IPS DF 19.7 (cell line): ENCODE measurements around the gene CACNA1H.
"Not testable (repeated sequence)": the region's sequence is repeated elsewhere in the genome, so short reads cannot be mapped to it uniquely, and the experiment has no call there.

Source experiments
- DNase-seq: peaks from one replicate; pipeline ENCODE4 v3.0.0-alpha.2; 2013; ENCODE audit warnings: low read depth, low spot score

The CACNA1H gene

GRCh38 chr16:1224558-1224957 is 71.7 kb downstream of the CACNA1H start:
- no peak for DNase-seq

GRCh38 chr16:1225051-1225451 is 72.1 kb downstream of the CACNA1H start, which contains the start of gene TPSG1:
TSS of gene TPSG1 (minus strand) at chr16:1225268. CDS start at chr16:1225252, 16 bp downstream.
- DNase-seq = no peak

- not testable (repeated sequence) for DNase-seq
Measured at GRCh38 chr16:1225728-1226311, 72.9 kb downstream of the CACNA1H start.

GRCh38 chr16:1226692-1227091 is 73.8 kb downstream of the CACNA1H start:
- not testable (repeated sequence) for DNase-seq

GRCh38 chr16:1228227-1228626 is 75.3 kb downstream of the CACNA1H start:
- DNase-seq = not testable (repeated sequence)

- not testable (repeated sequence) for DNase-seq
Measured at GRCh38 chr16:1229476-1229875, 76.6 kb downstream of the CACNA1H start.

GRCh38 chr16:1230084-1230470 is 77.2 kb downstream of the CACNA1H start, which contains the start of gene TPSB2:
TSS of gene TPSB2 (minus strand) at chr16:1230184. CDS start at chr16:1229951, 233 bp downstream.
- DNase-seq = not testable (repeated sequence)

- not testable (repeated sequence) for DNase-seq
Measured at GRCh38 chr16:1230471-1231212, 77.7 kb downstream of the CACNA1H start.

GRCh38 chr16:1231301-1231700 is 78.4 kb downstream of the CACNA1H start:
- DNase-seq = not testable (repeated sequence)

GRCh38 chr16:1232049-1232748 is 79.3 kb downstream of the CACNA1H start:
- not testable (repeated sequence) for DNase-seq

GRCh38 chr16:1236659-1237058 is 83.8 kb downstream of the CACNA1H start:
- not testable (repeated sequence) for DNase-seq

- DNase-seq = no peak
Measured at GRCh38 chr16:1237990-1238389, 85.1 kb downstream of the CACNA1H start.

GRCh38 chr16:1238909-1239308 is 86.0 kb downstream of the CACNA1H start:
- not testable (repeated sequence) for DNase-seq

- not testable (repeated sequence) for DNase-seq
Measured at GRCh38 chr16:1239575-1239974, 86.7 kb downstream of the CACNA1H start.

- DNase-seq = not testable (repeated sequence)
Measured at GRCh38 chr16:1240436-1240835, 87.5 kb downstream of the CACNA1H start, which contains the start of gene TPSAB1. TSS of gene TPSAB1 (plus strand) at chr16:1240705. CDS start at chr16:1240939, 234 bp downstream.

GRCh38 chr16:1241081-1241480 is 88.2 kb downstream of the CACNA1H start:
- DNase-seq = not testable (repeated sequence)

- not testable (repeated sequence) for DNase-seq
Measured at GRCh38 chr16:1243363-1243762, 90.5 kb downstream of the CACNA1H start.

- DNase-seq = not testable (repeated sequence)
Measured at GRCh38 chr16:1243907-1244850, 91.3 kb downstream of the CACNA1H start.

GRCh38 chr16:1244881-1245280 is 92.0 kb downstream of the CACNA1H start:
- no peak for DNase-seq

GRCh38 chr16:1245452-1246020 is 92.6 kb downstream of the CACNA1H start:
- DNase-seq = no peak
